K562 (cell line): ENCODE measurements around the gene GRAMD1B. TPM values are rescaled to one million over a fixed set of nuclear protein-coding genes. Genes with fewer than 3 reads are reported as not detected.
A peak's percentile ranks its signal among the peaks of the same experiment; 100 is the strongest.

Experiments used
- EHMT2 ChIP-seq: fragments of 450-650 bp; IDR thresholded peaks from 2 replicates; pipeline ENCODE4 v1.6.1; 2018; ENCODE audit warnings: antibody characterized with exemption
- HDAC2 ChIP-seq: fragments of 450-650 bp; IDR thresholded peaks from 2 replicates; pipeline ENCODE4 v1.6.1; 2016; ENCODE audit warnings: mild to moderate bottlenecking
- HNRNPK ChIP-seq: fragments of 200-400 bp; formaldehyde crosslinking; IDR thresholded peaks from one replicate; pipeline ENCODE4 v1.6.1; 2018; ENCODE audit warnings: mild to moderate bottlenecking, low read depth, low read length; ENCODE audit not compliant: poor library complexity, severe bottlenecking
- KLF13 ChIP-seq: fragments of 450-650 bp; IDR thresholded peaks from 2 replicates; pipeline ENCODE4 v1.6.1; 2016; ENCODE audit warnings: missing genetic modification characterization, low read depth, mild to moderate bottlenecking, missing compliant biosample characterization, moderate library complexity, borderline replicate concordance
- MAZ ChIP-seq, 2 experiments: fragments of 450-650 bp in 1 of 2; sonication (generic) in 1 of 2; formaldehyde crosslinking; IDR thresholded peaks in 1 of 2; conservative IDR thresholded peaks in 1 of 2; 2 replicates each; pipeline versions ENCODE4 v1.4.0 to v1.5.0; 2020; ENCODE audit warnings: mild to moderate bottlenecking in 1 of 2, missing genetic modification reagents in 1 of 2
- MYNN ChIP-seq, 2 experiments: sonication (generic); formaldehyde crosslinking in 1 of 2; IDR thresholded peaks; 2 replicates each; pipeline versions ENCODE4 v1.5.0 to v1.6.1; 2016 to 2020; ENCODE audit warnings: antibody characterized with exemption in 1 of 2, missing genetic modification reagents in 1 of 2
- NFIC ChIP-seq: fragments of 450-650 bp; IDR thresholded peaks from 2 replicates; pipeline ENCODE4 v1.6.1; 2017; ENCODE audit warnings: mild to moderate bottlenecking, inconsistent platforms
- PRMT5 ChIP-seq: sonication (generic); formaldehyde crosslinking; IDR thresholded peaks from 2 replicates; pipeline ENCODE4 v1.5.0; 2020; ENCODE audit warnings: missing genetic modification reagents
- SAP30 ChIP-seq: fragments of 200-600 bp; sonication (generic); IDR thresholded peaks from 2 replicates; pipeline ENCODE4 v1.6.1; 2012; ENCODE audit warnings: borderline replicate concordance, low read depth, mild to moderate bottlenecking, moderate library complexity, low read length, control low read depth, inconsistent platforms; ENCODE audit not compliant: insufficient read depth, poor library complexity, severe bottlenecking
- TARDBP ChIP-seq: fragments of 450-650 bp; IDR thresholded peaks from 2 replicates; pipeline ENCODE4 v1.6.1; 2016
- ZNF644 ChIP-seq: fragments of 200-800 bp; sonication (Bioruptor generic); IDR thresholded peaks from 2 replicates; pipeline ENCODE4 v1.6.1; 2016; ENCODE audit warnings: low read depth, missing genetic modification characterization, missing compliant biosample characterization
- polyA plus RNA-seq, 8 experiments: library from polyadenylated mRNA; depleted of rRNA in 4 of 8; stranded (reverse) in 5 of 8; unstranded in 3 of 8; fragments of >200 nt; fragmentation: Nextera tagmentation in 2 of 8; fragmentation: Illumina TruSeq in 1 of 8; extraction: Ambion mirVana in 2 of 8; extraction: Trizol in 1 of 8; gene quantifications; 2 replicates each; pipeline versions ENCODE4 v1.2.1 to v1.2.3, GENCODE V29; 2011 to 2014; ENCODE audit warnings: inconsistent platforms in 1 of 8, missing spikeins in 1 of 8
- total RNA-seq, 7 experiments: library from RNA; depleted of rRNA in 6 of 7; stranded (reverse); fragments of >200 nt in 6 of 7; fragmentation: Illumina TruSeq in 2 of 7; extraction: Trizol in 2 of 7; gene quantifications; 2 replicates each; pipeline versions ENCODE4 v1.2.1 to v1.2.3, GENCODE V29; 2011 to 2021; ENCODE audit warnings: low replicate concordance in 1 of 7
- TF ChIP-seq, protein P1 (sequence below): sonication (generic); formaldehyde crosslinking; IDR thresholded peaks from 2 replicates; pipeline ENCODE4 v1.8.0; 2022; ENCODE audit warnings: mild to moderate bottlenecking, missing genetic modification reagents
- TF ChIP-seq, protein P2 (sequence below), 2 experiments: fragments of 450-650 bp; conservative IDR thresholded peaks; 2 replicates each; pipeline ENCODE4 v1.6.1; 2017; ENCODE audit warnings: mild to moderate bottlenecking in 2 of 2, moderate library complexity in 2 of 2
- TF ChIP-seq, protein P3 (sequence below), 3 experiments: IDR thresholded peaks in 2 of 3; conservative IDR thresholded peaks in 1 of 3; 2 replicates each; pipeline ENCODE4 v1.5.1; 2011 to 2012; ENCODE audit warnings: low read length in 3 of 3, mild to moderate bottlenecking in 3 of 3, control low read depth in 2 of 3, improper control_type of control experiment in 1 of 3, inconsistent platforms in 1 of 3, low read depth in 1 of 3, mixed read lengths in 1 of 3, moderate library complexity in 1 of 3; ENCODE audit not compliant: insufficient read depth in 2 of 3
- TF ChIP-seq, protein P4 (sequence below): sonication (generic); formaldehyde crosslinking; IDR thresholded peaks from 2 replicates; pipeline ENCODE4 v1.8.0; 2022; ENCODE audit warnings: mild to moderate bottlenecking, missing genetic modification reagents

The GRAMD1B gene
- total and polyA plus RNA-seq, 9 of the 15 experiments (the other 6 are each of a cell fraction or from before 2014, with no cell fraction given) = 0.31 TPM; not detected in 8

DNA sequence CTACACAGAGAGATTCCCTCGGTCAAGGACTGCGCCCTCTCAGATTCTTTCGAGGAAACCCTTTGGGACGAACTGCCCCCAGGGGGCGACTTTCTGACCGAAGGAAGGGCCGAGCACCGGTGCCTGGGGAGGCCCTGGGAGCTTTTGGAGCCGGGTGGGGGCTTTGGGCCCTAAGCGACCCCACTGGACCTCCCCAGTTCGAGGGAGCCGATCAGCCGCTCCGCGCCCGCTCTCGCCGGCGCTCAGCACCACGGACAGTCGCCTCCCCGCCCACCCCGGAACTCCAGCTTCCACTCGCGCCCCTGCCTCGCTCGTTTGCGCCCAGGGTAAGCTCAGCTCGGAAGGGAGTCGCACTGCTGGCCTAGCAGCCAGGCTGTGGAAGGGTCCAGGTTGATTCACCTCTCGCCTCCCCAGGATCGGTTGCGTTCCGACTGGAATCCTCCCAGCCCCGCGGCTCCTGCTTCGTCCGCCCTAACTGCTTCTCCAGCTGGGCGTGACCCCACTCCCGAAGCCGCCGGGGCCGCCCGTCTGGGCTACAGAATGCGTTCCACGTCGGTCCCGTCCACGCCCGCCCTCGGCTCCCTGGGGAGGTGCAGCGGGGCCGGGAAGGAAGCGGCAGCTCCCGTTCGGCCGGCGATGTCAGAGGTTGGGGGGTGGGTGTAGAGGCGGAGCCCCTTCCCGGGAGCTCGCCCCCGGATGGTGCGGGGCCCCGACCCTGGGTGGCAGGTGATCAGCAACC lies 223.9 kb downstream of the GRAMD1B start (continued):
- TF ChIP-seq, protein P1, sequence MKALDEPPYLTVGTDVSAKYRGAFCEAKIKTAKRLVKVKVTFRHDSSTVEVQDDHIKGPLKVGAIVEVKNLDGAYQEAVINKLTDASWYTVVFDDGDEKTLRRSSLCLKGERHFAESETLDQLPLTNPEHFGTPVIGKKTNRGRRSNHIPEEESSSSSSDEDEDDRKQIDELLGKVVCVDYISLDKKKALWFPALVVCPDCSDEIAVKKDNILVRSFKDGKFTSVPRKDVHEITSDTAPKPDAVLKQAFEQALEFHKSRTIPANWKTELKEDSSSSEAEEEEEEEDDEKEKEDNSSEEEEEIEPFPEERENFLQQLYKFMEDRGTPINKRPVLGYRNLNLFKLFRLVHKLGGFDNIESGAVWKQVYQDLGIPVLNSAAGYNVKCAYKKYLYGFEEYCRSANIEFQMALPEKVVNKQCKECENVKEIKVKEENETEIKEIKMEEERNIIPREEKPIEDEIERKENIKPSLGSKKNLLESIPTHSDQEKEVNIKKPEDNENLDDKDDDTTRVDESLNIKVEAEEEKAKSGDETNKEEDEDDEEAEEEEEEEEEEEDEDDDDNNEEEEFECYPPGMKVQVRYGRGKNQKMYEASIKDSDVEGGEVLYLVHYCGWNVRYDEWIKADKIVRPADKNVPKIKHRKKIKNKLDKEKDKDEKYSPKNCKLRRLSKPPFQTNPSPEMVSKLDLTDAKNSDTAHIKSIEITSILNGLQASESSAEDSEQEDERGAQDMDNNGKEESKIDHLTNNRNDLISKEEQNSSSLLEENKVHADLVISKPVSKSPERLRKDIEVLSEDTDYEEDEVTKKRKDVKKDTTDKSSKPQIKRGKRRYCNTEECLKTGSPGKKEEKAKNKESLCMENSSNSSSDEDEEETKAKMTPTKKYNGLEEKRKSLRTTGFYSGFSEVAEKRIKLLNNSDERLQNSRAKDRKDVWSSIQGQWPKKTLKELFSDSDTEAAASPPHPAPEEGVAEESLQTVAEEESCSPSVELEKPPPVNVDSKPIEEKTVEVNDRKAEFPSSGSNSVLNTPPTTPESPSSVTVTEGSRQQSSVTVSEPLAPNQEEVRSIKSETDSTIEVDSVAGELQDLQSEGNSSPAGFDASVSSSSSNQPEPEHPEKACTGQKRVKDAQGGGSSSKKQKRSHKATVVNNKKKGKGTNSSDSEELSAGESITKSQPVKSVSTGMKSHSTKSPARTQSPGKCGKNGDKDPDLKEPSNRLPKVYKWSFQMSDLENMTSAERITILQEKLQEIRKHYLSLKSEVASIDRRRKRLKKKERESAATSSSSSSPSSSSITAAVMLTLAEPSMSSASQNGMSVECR (CRISPR knock-in tag) = peak; percentile 75
- no peak for TF ChIP-seq ZNF644 (tag)
- TF ChIP-seq, protein P2, sequence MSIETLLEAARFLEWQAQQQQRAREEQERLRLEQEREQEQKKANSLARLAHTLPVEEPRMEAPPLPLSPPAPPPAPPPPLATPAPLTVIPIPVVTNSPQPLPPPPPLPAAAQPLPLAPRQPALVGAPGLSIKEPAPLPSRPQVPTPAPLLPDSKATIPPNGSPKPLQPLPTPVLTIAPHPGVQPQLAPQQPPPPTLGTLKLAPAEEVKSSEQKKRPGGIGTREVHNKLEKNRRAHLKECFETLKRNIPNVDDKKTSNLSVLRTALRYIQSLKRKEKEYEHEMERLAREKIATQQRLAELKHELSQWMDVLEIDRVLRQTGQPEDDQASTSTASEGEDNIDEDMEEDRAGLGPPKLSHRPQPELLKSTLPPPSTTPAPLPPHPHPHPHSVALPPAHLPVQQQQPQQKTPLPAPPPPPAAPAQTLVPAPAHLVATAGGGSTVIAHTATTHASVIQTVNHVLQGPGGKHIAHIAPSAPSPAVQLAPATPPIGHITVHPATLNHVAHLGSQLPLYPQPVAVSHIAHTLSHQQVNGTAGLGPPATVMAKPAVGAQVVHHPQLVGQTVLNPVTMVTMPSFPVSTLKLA (conservative IDR thresholded peaks at IDR 0.05) = peak in 1 of 2 experiments; percentile 71; a peak in 2 of 4 replicates
- TF ChIP-seq NFIC = peak; percentile 43
- peak; percentile 87 for TF ChIP-seq SAP30
- TF ChIP-seq KLF13 (tag) = peak; percentile 91; the same call in 1 of the 2 replicates
- TF ChIP-seq EHMT2 = peak; percentile 91
- TF ChIP-seq MAZ (CRISPR knock-in tag; conservative IDR thresholded peaks at IDR 0.05 in 1 of 2, IDR thresholded peaks at IDR 0.05 in 1 of 2) = peak; percentile 15 to 65; a peak in 2 of 4 replicates
- no peak for TF ChIP-seq TARDBP
- TF ChIP-seq MYNN (IDR thresholded peaks at IDR 0.05) = no peak
- 0 out of 2 replicates have a peak, but pooled peaks have one; percentile 16 for TF ChIP-seq MYNN (CRISPR knock-in tag; IDR thresholded peaks at IDR 0.05)
- TF ChIP-seq, protein P3, sequence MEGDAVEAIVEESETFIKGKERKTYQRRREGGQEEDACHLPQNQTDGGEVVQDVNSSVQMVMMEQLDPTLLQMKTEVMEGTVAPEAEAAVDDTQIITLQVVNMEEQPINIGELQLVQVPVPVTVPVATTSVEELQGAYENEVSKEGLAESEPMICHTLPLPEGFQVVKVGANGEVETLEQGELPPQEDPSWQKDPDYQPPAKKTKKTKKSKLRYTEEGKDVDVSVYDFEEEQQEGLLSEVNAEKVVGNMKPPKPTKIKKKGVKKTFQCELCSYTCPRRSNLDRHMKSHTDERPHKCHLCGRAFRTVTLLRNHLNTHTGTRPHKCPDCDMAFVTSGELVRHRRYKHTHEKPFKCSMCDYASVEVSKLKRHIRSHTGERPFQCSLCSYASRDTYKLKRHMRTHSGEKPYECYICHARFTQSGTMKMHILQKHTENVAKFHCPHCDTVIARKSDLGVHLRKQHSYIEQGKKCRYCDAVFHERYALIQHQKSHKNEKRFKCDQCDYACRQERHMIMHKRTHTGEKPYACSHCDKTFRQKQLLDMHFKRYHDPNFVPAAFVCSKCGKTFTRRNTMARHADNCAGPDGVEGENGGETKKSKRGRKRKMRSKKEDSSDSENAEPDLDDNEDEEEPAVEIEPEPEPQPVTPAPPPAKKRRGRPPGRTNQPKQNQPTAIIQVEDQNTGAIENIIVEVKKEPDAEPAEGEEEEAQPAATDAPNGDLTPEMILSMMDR (IDR thresholded peaks at IDR 0.05 in 2 of 3, conservative IDR thresholded peaks at IDR 0.05 in 1 of 3; ENCODE audit: insufficient read depth in 2 of 3, low read depth in 1 of 3, low read length in 3 of 3) = peak in 2 of 3 experiments; percentile 17 to 33; a peak in 3 of 6 replicates
- TF ChIP-seq HDAC2 = peak; percentile 41; the same call in 1 of the 2 replicates
- TF ChIP-seq PRMT5 = 0 out of 2 replicates have a peak, but pooled peaks have one; percentile 56
- no peak for TF ChIP-seq HNRNPK
- TF ChIP-seq, protein P4, sequence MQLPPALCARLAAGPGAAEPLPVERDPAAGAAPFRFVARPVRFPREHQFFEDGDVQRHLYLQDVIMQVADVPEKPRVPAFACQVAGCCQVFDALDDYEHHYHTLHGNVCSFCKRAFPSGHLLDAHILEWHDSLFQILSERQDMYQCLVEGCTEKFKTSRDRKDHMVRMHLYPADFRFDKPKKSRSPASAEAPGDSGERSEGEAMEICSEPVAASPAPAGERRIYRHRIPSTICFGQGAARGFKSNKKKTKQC (CRISPR knock-in tag) = 0 out of 2 replicates have a peak, but pooled peaks have one; percentile 58
